Osteocyte (in vitro differentiated cells): Measurements from ENCODE around the gene CDK16. TPM values are rescaled to one million over a fixed set of nuclear protein-coding genes. Genes with fewer than 3 reads are reported as not detected.

Experiments
- DNase-seq: peaks from one replicate; pipeline ENCODE4 v3.0.0; 2021; ENCODE audit warnings: mixed read lengths; ENCODE audit not compliant: unreplicated experiment; ENCODE audit errors: extremely low spot score
- H3K27ac Mint-ChIP-seq: one replicate; pipeline ENCODE4 v1.8.0; 2021; ENCODE audit warnings: mild to moderate bottlenecking, mixed read lengths; ENCODE audit not compliant: unreplicated experiment
- H3K27me3 Mint-ChIP-seq: one replicate; pipeline ENCODE4 v1.8.0; 2021; ENCODE audit warnings: mixed read lengths; ENCODE audit not compliant: unreplicated experiment
- H3K36me3 Mint-ChIP-seq: one replicate; pipeline ENCODE4 v1.8.0; 2021; ENCODE audit warnings: mixed read lengths; ENCODE audit not compliant: unreplicated experiment
- H3K4me1 Mint-ChIP-seq: one replicate; pipeline ENCODE4 v1.8.0; 2021; ENCODE audit warnings: mixed read lengths; ENCODE audit not compliant: unreplicated experiment
- H3K4me3 Mint-ChIP-seq: one replicate; pipeline ENCODE4 v1.8.0; 2021; ENCODE audit warnings: mild to moderate bottlenecking, moderate library complexity, mixed read lengths; ENCODE audit not compliant: unreplicated experiment
- H3K9me3 Mint-ChIP-seq: one replicate; pipeline ENCODE4 v1.8.0; 2021; ENCODE audit warnings: mixed read lengths; ENCODE audit not compliant: unreplicated experiment
- total RNA-seq: library from RNA; stranded (reverse); gene quantifications from 2 replicates; pipeline ENCODE4 v1.2.1, GENCODE V29; 2021
- TF ChIP-seq, protein P1 (sequence below): fragments of 200-600 bp; sonication (generic); IDR thresholded peaks from 2 replicates; pipeline ENCODE4 v1.5.0; 2021; ENCODE audit warnings: antibody characterized with exemption, mild to moderate bottlenecking, moderate library complexity

The CDK16 gene
- total RNA-seq, 1 donor from 2014 or later, result 174 TPM

DNA sequence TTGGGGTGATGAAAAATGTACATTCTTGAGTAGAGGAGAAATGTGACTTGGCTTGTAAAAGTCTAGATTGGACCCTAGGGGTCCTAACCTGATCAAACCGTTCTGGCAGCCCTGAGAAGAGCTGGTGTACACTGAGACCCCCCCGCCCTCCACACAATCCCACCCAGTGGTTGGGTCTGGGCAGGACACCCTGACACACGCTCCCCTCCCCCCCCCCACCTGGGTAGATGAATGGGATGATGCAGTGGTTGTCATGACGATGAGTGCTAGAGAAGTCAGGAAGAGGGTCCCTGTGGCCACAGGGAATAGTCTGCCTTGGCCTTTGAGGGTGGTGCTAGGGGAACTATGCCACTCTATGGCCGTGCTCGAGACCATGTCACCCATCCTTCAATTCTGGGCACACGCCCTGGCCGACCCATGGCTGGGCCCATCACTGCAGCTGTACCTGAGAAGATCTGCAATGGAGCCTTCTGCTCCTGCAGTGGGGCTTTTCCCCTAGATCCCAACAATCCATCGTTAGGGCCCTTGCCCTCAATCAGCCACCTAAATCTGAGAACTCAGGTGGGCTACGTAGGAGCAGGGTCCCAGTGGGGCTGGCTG, 4.4 kb downstream of the CDK16 start:
- no peaks in the 10 kb centered on the region for H3K27me3 Mint-ChIP-seq
- peaks cover 25% of the 10 kb centered on the region for H3K4me1 Mint-ChIP-seq
- H3K27ac Mint-ChIP-seq, result no peak overlapping the region
- TF ChIP-seq, protein P1, sequence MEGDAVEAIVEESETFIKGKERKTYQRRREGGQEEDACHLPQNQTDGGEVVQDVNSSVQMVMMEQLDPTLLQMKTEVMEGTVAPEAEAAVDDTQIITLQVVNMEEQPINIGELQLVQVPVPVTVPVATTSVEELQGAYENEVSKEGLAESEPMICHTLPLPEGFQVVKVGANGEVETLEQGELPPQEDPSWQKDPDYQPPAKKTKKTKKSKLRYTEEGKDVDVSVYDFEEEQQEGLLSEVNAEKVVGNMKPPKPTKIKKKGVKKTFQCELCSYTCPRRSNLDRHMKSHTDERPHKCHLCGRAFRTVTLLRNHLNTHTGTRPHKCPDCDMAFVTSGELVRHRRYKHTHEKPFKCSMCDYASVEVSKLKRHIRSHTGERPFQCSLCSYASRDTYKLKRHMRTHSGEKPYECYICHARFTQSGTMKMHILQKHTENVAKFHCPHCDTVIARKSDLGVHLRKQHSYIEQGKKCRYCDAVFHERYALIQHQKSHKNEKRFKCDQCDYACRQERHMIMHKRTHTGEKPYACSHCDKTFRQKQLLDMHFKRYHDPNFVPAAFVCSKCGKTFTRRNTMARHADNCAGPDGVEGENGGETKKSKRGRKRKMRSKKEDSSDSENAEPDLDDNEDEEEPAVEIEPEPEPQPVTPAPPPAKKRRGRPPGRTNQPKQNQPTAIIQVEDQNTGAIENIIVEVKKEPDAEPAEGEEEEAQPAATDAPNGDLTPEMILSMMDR, result no peak
- no peaks in the 10 kb centered on the region for H3K9me3 Mint-ChIP-seq
- peaks cover 22% of the 10 kb centered on the region for H3K36me3 Mint-ChIP-seq
- H3K4me3 Mint-ChIP-seq, result no peak overlapping the region
- no peak for DNase-seq

DNA sequence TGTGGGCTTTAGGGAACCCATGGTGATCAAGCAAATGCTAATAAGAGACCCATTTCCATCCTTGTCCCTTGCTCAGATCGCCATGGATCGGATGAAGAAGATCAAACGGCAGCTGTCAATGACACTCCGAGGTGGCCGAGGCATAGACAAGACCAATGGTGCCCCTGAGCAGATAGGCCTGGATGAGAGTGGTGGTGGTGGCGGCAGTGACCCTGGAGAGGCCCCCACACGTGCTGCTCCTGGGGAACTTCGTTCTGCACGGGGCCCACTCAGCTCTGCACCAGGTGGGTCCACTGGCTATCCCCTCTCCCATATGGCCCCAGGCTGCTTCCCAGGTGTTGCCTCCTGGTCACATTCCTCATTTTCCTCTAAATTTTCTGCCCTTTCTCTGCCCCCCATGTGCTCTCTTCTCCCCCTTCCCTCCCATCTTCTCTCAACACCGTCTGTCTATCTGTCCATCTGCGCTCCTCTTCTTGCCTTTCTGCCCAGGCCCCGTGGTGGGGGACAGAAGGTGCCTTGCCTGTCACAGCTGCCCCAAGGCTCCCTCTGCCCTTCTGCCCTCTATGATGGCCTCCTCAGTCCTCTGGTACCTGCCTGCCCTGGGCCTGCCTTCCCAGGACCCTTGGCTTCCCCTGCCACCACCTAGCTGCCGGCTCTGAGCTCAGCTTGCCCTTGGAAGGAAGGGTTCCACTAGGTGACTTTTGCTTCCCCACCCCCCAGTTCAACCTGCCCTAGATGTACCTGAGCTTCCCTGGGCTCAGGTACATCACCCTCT, 5.2 kb downstream of the CDK16 start:
- no peak overlapping the region for H3K27ac Mint-ChIP-seq
- TF ChIP-seq, protein P1, result no peak
- no peak for DNase-seq
- H3K4me3 Mint-ChIP-seq, result no peak overlapping the region
- no peaks in the 10 kb centered on the region for H3K9me3 Mint-ChIP-seq
- H3K36me3 Mint-ChIP-seq, result peaks cover 28% of the 10 kb centered on the region
- H3K27me3 Mint-ChIP-seq, result no peaks in the 10 kb centered on the region
- peaks cover 25% of the 10 kb centered on the region for H3K4me1 Mint-ChIP-seq

GRCh38 chrX:47224266-47224895, 5.9 kb downstream of the CDK16 start:
- Mint-ChIP-seq H3K4me1 (peaks cover 24% of the 10 kb centered on the region), H3K4me3 (no peak overlapping the region), H3K9me3 (no peaks in the 10 kb centered on the region), H3K27me3 (no peaks in the 10 kb centered on the region), H3K36me3 (peaks cover 32% of the 10 kb centered on the region), H3K27ac (no peak overlapping the region)
- DNase-seq, result no peak
- TF ChIP-seq, protein P1, result no peak

- Mint-ChIP-seq H3K4me1 (peaks cover 19% of the 10 kb centered on the region), H3K27ac (no peak overlapping the region), H3K4me3 (no peak overlapping the region), H3K27me3 (no peaks in the 10 kb centered on the region), H3K36me3 (peaks cover 34% of the 10 kb centered on the region), H3K9me3 (no peaks in the 10 kb centered on the region)
- TF ChIP-seq, protein P1, result no peak
- DNase-seq, result no peak
These were observed 6.4 kb downstream of the CDK16 start for GRCh38 chrX:47224896-47225290.

- Mint-ChIP-seq H3K27me3 (no peaks in the 10 kb centered on the region), H3K9me3 (no peaks in the 10 kb centered on the region), H3K27ac (no peak overlapping the region), H3K4me1 (peaks cover 7% of the 10 kb centered on the region), H3K36me3 (peaks cover 38% of the 10 kb centered on the region), H3K4me3 (no peak overlapping the region)
- TF ChIP-seq, protein P1, result no peak
- no peak for DNase-seq
These were observed 7.6 kb downstream of the CDK16 start for GRCh38 chrX:47226071-47226470.
